Measurements from ENCODE around the gene ZNF431.
"Not testable (repeated sequence)": the region's sequence is repeated elsewhere in the genome, so short reads cannot be mapped to it uniquely, and the experiment has no call there.

Gene ZNF431

DNA sequence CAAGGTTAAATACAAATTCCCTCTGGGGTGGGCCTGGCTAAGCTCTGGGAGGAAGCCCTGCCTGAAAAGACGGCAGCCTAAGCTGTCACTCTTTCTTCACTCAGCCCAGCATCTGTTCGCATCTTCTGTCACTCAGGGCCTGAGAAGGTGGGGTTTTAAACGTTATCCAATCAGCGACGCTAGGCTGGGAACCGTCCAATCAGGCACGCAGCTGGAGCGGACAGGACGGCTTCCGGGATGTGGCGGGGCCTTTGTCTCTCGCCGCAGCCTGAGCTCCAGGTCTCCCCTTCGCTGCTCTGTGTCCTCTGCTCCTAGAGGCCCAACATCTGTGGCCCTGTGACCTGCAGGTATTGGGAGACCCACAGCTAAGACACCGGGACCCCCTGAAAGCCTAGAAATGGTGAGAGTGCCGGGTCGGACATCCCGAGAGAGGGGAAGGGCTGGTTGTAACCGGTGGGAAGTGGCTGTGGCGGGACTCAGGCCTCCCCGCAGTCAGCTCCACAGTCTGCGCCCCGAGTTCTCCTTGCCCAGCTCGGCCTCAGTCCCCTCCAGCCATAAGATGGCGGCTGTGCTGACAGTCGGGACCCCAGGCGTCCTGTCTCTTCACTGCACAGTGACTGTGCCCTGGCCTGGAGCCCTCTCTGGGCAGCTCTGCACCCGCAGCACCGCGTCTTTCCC is at the start of gene ZNF431:
Gene ZNF431, plus strand, starts transcription at position 254 of the 678 bp plus-strand sequence. Its CDS starts 144 bp downstream, at position 398.
- DNase-seq = peak; percentile 95

DNA sequence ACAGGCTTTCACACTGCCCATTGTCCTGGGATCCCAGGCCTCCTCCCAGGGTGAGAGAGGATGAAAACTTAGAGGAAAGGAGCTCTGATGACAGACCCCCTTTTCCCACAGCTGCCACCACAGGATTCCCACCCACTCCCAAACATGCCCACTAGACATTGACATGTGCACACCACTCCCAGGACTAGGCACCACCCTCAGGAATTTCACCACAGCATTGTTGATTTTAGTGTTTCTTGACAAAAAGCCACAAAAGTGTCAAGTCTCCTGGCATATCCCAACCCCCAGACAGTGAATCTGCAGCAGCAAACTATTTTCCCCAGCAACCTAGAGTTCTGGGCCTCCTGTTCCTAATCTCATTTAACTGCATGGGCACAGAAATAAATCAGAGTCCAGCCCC is 49.7 kb upstream of the ZNF431 start:
- DNase-seq = no peak

DNA sequence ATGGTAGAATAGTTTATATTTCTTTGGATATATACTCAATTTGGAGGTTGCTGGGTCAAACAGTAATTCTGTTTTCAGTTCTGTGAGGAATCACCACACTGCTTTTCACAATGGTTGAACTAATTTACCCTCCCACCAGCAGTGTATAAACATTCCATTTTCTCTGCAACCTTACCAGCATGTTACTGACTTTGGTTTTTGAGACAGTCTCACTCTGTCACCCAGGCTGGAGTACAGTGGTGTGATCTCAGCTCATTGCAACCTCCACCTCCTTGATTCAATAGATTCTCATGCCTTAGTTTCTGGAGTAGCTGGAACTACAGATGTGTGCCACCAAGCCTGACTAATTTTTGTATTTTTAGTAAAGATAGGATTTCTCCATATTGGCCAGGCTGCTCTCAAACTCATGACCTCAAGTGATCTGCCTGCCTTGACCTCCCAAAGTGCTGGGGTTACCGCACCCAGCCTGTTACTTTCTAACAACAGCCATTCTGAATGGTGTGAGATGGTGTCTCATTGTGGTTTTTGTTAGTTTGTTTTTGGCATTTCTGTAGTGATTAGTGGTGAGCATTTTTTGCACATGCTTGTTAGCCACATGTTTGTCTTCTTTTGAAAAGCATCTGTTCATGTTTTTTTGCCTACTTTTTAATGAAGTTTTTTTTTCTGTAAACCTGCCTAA is 47.4 kb upstream of the ZNF431 start:
- no peak for DNase-seq

DNA sequence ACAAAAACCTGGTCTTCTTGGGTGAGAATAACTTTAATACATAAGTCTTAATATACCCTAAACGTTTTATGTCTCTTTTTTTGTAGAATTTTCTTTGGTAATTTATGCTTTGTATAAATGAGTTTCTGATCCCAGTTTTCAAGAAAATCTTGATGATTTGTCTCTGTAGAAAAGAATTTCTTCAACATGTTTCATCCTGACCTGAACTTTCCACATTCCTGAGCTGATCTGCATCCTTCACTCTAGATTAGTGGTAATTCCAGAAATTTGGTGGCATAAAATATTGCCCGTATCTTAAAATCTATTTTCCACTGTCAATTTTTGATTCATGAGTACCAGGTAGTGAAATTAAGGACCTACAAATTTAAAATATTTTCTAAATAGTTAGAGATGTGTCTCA is 43.5 kb upstream of the ZNF431 start:
- DNase-seq = no peak

DNA sequence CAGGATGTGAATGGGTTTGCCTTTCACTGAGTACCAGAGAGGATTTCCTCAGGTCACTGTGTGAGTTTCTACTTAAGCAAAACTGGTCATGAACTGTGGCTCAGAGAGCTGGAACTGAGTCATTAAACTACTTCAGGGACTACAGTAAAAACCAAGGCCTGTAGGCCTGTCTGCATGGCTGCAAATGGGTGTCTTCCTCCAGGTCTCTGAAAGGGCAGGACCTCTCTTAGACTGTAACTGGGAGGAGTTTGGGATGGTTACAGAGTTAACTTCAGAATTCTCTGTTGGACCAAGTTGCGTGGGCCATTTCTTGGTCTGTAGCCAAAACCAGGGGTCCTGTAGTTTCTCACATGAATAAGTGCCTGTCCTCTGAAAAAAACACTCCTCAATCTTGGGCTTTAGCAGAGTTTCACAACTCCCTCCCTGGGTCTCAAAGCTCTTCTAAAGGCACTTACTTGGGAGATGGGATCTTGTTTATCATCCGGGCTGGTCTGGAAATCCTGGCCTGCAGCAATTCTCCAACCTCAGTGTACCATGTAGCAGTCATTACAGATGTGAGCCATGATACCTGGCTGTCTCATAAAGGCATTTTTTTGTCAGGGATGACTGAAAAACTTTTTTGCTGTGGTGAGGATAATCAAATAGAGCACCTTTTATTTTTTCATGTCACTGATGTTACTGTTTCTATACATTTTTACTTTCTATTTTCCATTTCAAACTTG is 40.2 kb upstream of the ZNF431 start:
- no peak for DNase-seq

DNA sequence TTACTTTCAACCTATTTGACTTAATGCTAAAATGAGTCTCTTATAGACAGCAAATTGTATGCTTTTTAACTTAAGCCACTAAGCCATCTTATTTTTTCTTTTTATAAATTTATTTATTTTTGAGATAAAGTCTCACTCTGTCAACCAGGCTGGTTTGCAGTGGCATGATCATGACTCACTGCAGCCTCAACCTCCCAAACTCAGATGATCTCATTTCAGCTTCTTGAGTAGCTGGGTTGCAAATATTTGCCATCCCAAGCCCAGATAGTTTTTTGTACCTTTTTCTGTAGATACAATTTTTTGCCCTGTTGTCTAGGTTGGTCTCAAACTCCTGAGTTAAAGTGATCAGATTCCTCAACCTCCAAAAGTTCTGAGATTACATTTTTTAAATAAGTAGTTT is 32.7 kb upstream of the ZNF431 start:
- DNase-seq = no peak

DNA sequence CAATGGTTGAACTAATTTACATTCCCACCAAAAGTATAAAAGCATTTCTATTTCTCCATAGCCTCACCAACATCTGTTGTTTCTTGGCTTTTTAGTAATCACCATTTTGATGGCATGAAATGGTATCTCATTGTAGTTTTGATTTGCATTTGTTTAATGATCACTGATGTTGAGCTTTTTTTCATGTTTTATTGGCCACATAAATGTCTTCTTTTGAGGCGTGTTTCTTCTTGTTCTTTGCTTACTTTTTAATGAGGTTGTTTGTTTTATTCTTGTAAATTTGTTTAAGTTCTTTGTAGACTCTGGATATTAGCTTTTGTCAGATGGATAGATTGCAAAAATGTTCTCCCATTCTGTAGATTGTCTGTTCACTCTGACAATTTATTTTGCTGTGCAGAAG is 31.7 kb upstream of the ZNF431 start:
- DNase-seq = no peak

DNA sequence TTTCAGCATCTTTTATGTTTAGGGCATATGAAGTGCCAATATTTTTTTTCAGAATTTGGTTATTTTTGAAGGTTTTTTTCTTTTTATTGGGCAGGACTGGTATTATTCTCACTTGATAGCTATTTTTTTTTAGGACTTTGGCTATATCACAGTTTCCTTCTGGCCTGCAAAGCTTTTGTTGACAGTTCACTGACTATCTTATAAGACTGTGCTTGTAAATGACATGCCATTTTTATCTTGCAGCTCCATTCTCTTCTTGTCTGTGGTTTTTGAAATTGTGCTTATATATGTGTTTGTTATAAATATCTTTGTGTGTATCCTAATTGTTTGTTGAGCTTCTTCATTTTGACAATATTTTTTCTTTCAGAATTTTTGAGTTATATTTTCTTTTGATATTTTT is 26.4 kb upstream of the ZNF431 start:
- DNase-seq = no peak

DNA sequence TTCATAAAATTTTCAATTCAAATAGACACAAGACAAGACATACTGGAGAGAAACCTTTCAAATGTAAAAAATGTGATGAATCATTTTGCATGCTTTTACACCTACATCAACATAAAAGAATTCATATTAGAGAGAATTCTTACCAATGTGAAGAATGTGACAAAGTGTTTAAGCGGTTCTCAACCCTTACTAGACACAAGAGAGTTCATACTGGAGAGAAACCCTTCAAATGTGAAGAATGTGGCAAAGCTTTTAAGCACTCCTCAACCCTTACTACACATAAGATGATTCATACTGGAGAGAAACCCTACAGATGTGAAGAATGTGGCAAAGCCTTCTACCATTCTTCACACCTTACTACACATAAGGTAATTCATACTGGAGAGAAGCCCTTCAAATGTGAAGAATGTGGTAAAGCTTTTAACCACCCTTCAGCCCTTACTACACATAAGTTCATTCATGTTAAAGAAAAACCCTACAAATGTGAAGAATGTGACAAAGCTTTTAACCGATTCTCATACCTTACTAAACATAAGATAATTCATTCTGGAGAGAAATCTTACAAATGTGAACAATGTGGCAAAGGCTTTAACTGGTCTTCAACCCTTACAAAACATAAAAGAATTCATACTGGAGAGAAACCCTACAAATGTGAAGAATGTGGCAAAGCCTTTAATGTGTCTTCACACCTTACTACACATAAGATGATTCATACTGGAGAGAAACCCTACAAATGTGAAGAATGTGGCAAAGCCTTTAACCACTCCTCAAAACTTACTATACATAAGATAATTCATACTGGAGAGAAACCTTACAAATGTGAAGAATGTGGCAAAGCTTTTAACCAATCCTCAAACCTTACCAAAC is 24.6 kb upstream of the ZNF431 start:
- no peak for DNase-seq

DNA sequence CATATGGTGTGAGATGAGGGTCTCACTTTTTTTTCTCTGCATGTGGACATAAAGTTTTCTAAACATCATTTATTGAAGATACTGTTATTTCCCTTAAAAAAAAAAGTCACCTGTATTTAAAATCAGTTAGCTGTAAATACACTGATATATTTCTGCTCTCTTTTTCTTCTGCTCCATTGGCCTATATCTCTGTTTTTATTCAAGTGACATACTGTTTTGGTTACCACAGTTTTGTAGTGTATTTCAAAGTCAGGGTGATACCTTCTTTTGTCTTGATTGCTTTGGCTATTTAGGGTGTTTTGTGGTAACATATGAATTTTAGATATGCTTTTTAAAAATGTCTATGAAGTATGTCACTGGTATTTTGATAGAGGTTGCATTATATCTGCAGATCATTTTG is 15.8 kb upstream of the ZNF431 start:
- no peak for DNase-seq

DNA sequence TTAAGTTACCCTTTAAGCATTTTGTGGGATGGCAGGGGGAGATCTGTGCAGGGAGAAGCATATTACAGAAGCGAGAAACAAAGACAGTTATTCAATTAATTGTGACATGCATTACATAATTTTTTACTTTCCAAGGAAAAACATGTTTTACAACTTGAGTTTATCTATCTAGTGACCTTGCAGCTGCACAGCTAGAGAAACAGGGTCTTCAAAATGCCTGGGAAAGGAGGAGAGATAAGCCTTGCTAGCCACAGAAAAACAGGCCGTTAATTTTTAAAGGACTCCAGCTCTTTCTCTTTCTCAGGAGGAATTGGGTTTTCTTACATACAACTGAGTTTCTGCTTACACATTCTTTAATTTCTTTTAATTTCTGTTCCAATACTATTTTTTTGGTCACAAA is 14.8 kb upstream of the ZNF431 start:
- no peak for DNase-seq

DNA sequence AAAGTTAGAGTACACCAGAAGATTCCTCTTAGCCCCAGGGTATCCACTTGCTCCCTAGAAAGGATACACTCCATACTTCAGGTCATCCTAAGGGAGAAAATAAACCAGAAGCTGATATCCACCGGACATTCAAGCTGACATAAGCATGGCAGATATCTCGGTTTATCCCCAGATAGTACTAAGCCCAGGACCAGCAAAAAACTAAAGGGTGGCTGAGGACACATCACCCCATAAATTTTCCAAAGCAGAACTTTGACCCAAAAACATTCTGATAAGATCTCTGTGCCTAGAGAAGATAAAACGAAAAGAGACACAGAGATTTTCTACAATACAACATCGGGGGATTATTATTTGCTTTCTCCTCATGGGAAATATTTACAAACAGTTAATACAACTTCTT is 13.9 kb upstream of the ZNF431 start:
- no peak for DNase-seq

DNA sequence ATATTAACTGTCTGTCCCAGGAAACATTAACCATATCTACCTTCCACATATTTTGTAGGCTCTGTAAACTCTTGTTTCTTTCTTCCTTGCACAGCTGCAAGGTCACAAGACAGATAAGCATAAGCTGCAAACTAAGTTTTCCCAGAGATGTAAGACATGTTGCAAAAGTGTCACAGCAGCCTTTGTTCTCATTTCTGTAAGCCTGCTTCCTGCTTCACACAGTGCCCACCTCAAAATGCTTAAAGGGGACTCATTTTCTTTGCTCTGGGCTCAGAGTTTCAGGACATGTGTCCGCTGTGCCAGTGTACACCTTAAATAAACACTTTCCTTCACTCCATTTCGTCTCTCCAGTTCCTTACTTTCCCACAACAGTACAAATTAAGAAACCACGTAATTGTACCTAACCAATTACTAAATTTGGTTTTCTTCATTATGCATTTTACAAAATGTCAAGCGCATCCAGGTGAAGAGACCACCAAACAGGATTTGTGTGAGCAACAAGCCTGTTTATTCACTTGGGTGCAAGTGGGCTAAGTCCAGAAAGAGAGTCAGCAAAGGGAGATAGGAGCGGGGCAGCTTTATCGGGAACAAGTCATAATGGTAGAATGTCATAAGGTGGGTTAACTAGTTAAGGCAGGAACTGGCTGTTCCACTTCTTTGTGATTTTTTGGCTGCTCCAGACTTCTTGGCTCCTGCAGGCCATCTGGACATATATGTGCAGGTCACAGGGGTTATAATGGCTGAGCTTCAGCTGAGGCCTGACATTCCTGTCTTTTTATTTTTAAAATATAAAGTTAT is 12.7 kb upstream of the ZNF431 start:
- no peak for DNase-seq

DNA sequence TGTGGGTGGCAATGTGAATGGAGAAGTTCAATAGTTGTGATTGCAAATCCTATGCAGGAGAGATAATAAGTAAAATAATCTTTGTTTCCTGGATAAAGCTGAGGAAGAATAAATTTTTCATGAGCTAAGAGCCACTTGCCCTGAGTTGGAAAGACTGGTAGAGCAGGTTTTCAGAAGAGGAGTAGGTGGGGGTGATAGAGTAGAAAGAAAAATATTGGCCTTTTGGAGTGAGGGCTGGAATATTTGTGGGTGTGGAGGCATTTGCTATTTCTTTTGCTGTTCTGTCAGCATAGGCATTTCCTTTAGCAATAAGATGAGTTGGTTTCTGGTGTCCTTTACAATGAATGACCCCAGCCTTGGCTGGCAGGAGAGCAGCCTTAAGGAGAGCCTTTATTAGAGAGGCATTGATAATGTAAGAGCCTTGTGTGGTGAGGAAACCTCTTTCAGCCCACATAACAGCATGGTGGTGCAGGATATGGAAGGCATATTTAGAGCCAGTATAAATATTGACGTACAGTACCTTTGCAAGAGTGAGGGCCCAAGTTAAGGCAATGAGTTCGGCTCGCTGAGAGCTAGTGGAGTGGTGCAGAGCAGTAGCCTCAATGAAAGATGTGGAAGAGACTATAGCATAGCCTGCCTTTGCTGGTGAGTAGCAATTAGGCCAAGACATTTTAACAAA is 11.6 kb upstream of the ZNF431 start:
- DNase-seq = no peak

DNA sequence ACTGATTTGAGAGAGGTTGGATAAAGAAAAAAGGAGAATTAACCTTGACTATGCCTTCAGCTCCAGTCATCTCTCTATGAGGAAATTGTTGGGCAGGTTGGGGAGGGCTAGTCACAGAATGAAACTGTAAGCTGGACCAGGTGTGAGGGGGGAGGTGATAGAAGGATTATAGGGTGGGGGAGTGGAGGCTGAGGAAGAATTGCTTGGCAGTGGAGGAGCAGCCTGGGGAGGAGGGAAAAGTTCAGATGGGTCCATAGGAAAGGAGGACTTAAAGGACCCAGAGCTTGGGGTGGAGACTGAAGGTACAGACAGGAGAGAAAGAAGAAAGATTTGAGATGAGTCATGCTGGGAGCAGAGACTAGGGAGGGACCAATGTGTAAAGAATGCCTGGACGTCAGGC is 8.2 kb upstream of the ZNF431 start:
- no peak for DNase-seq

DNA sequence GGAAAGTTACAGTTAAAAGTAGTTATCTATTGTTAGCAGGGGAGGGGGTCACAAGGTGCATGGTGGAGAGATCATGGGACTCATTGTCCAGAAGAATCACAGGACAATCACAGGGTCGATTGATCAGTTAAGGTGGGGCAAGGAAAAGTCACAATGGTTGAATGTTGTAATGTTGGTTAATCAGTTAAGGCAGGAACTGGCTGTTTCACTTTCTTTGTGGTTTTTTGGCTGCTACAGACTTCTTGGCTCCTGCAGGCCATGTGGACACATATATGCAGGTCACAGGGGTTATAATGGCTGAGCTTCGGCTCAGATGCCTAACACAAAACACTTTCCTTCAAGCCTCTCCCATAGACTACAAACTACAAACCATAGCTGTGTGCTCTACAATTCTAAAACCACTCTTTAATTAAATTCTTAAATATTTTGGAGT is 6.9 kb upstream of the ZNF431 start:
- no peak for DNase-seq

DNA sequence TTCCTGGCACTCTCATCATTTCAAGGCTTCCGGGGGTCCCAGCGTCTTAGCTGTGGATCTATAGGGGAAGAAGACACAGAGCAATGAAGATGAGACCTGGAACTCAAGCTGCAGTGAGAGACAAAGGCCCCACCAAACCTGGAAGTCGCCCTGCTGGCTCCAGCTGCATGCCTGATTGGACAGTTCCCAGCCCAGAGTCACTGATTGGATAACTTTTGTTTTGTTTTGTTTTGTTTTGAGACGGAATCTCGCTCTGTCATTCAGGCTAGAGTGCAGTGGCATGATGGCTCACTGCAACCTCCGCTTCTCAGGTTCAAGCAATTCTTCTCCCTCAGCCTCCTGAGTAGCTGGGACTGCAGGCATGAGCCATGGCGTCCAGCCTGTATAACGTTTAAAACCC is 6.4 kb upstream of the ZNF431 start:
- no peak for DNase-seq

DNA sequence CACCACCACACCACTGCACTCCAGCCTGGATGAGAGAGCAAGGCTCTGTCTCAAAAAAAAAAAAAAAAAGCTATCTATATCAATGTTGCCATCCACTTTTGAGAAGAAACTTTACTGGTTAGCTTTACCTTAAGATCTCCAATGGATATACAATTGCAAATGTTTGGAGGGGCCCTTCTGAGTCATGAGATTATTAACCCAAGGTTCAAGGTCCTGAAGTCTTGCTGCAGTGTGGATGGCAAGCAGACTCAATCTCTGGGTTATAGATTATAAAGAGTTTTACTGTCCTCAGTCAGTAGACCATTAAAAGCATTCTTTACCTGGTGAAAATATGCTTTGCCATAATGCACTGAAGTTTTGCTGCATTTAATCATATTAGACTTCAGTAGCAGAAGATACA is 3.7 kb upstream of the ZNF431 start:
- DNase-seq = no peak

DNA sequence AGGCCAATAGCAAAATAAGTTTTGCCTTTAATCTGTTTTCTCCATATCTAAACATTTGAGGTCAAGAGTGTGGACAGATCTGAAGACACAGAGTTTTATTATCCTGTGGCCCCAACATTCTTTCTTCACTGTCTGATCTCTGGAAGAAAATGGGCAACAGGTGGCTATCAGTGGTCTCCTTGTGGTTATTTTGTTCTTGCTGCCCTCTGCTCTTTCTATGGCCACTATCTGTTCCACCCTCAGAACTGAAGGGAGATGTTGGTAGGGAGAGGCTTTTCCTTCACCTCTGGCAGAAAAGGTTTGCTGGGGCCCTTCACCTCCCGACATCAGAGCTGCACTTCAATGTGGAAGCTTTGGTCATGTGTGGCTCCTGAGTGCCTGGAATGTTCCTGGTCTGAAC is 834 bp upstream of the ZNF431 start:
- DNase-seq = not testable (repeated sequence)

DNA sequence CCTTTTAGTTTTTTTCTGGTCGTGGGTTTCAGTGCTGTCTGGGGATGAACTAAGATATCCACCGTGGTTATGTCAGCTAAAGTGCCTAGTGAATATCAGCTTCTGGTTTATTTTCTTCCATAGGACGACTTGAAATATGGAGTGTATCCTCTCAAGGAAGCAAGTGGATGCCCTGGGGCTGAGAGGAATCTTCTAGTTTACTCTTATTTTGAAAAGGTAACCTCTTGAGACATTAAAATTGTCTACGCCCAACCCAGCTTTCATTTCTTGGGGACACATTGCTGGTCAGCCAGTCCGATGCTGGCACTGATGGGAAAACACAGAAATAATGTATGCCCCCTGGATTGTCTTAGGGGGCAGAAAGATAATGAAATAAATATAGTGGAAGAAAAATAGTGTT is 1.6 kb downstream of the ZNF431 start:
- no peak for DNase-seq

DNA sequence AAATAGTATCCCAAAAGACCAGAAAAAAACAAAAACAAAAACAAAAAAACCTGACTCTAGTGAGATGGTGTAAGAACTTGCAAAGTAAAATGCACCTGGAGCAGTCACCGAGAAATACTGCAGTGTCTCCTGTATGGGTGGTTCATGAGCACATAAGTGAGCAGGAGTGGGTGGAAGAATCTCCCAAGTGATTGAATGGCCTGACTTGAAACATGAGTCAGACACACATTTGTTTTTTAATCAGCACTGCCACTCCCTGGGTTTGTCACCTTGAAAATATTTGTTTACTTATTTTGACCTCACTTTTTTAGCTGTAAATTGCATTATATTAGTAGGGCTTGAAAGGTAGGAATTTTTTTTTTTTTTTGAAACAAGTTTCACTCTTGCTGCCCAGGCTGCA is 2.0 kb downstream of the ZNF431 start:
- no peak for DNase-seq

DNA sequence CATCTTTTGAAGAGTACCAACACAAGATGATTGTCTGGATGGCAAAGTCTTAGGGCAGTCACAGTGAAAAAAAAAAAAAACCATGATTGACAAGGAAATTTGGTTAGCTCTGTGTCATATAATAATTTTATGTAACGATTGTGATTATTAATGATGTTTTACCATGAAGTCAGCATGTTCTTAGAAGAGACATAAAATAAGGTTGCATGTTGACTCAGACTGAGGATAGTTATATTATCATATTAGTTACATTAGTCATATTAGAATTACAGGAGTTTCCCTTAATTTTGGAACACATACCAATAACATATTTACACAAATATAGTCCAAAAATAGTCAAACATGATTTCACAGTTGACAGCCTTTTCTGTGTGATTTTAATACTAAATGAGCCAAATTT is 5.7 kb downstream of the ZNF431 start:
- DNase-seq = no peak
